ENCODE measurements around the gene ZNF865.
A peak's percentile ranks its signal among the peaks of the same experiment; 100 is the strongest.

Gene ZNF865

GRCh38 chr19:55605207-55605636 is 225 bp upstream of the ZNF865 start:
- DNase-seq (ENCODE audit: low spot score): peak; percentile 98

- no peak for DNase-seq (ENCODE audit: low spot score)
These were observed 982 bp downstream of the ZNF865 start for GRCh38 chr19:55606471-55606787.

GRCh38 chr19:55606817-55607216 is 1.4 kb downstream of the ZNF865 start:
- DNase-seq (ENCODE audit: low spot score): no peak

GRCh38 chr19:55609326-55609725 is 3.9 kb downstream of the ZNF865 start:
- no peak for DNase-seq (ENCODE audit: low spot score)

- no peak for DNase-seq (ENCODE audit: low spot score)
These were observed 6.0 kb downstream of the ZNF865 start for GRCh38 chr19:55611300-55611982.

- no peak for DNase-seq (ENCODE audit: low spot score)
These were observed 6.7 kb downstream of the ZNF865 start for GRCh38 chr19:55611983-55612645.

- DNase-seq (ENCODE audit: low spot score): no peak
These were observed 7.9 kb downstream of the ZNF865 start for GRCh38 chr19:55613396-55613795.

GRCh38 chr19:55613930-55614710 is 8.7 kb downstream of the ZNF865 start:
- no peak for DNase-seq (ENCODE audit: low spot score)

- no peak for DNase-seq (ENCODE audit: low spot score)
These were observed 9.5 kb downstream of the ZNF865 start for GRCh38 chr19:55614711-55615542.

- no peak for DNase-seq (ENCODE audit: low spot score)
These were observed 10.3 kb downstream of the ZNF865 start for GRCh38 chr19:55615543-55616394.

GRCh38 chr19:55616395-55616875 is 11.0 kb downstream of the ZNF865 start:
- no peak for DNase-seq (ENCODE audit: low spot score)

GRCh38 chr19:55617426-55617825 is 12.0 kb downstream of the ZNF865 start:
- no peak for DNase-seq (ENCODE audit: low spot score)

- no peak for DNase-seq (ENCODE audit: low spot score)
These were observed 13.0 kb downstream of the ZNF865 start for GRCh38 chr19:55618426-55618825.

- no peak for DNase-seq (ENCODE audit: low spot score)
These were observed 13.8 kb downstream of the ZNF865 start for GRCh38 chr19:55619286-55619685.

GRCh38 chr19:55620410-55621204 is 15.2 kb downstream of the ZNF865 start:
- DNase-seq (ENCODE audit: low spot score): no peak

GRCh38 chr19:55621205-55621672 is 15.8 kb downstream of the ZNF865 start:
- no peak for DNase-seq (ENCODE audit: low spot score)

GRCh38 chr19:55621673-55622231 is 16.3 kb downstream of the ZNF865 start:
- DNase-seq (ENCODE audit: low spot score): no peak

GRCh38 chr19:55622242-55622969 is 17.0 kb downstream of the ZNF865 start:
- no peak for DNase-seq (ENCODE audit: low spot score)

- no peak for DNase-seq (ENCODE audit: low spot score)
These were observed 17.7 kb downstream of the ZNF865 start for GRCh38 chr19:55623130-55623529.

All from hepatic stellate cell (primary cell).